Activated T-cell treated with anti-CD3 and anti-CD28 coated beads, Interleukin-2, amount 50 U/mL, for 24 hours (primary cell): ENCODE results near the gene GNB2.
"Not testable (repeated sequence)": the region's sequence is repeated elsewhere in the genome, so short reads cannot be mapped to it uniquely, and the experiment has no call there.

ENCODE experiments used
- DNase-seq: peaks from one replicate; pipeline ENCODE4 v3.0.0-alpha.2; 2020
- H3K27ac Mint-ChIP-seq: 2 replicates; pipeline ENCODE4 v1.8.0; 2020; ENCODE audit warnings: mild to moderate bottlenecking, mixed read lengths
- H3K27me3 Mint-ChIP-seq: 2 replicates; pipeline ENCODE4 v1.8.0; 2020; ENCODE audit warnings: mixed read lengths
- H3K36me3 Mint-ChIP-seq: 2 replicates; pipeline ENCODE4 v1.8.0; 2020; ENCODE audit warnings: low read depth, mixed read lengths
- H3K4me1 Mint-ChIP-seq: 2 replicates; pipeline ENCODE4 v1.8.0; 2020; ENCODE audit warnings: low read depth, mixed read lengths
- H3K4me3 Mint-ChIP-seq: 2 replicates; pipeline ENCODE4 v1.8.0; 2020; ENCODE audit warnings: mild to moderate bottlenecking, moderate library complexity, mixed read lengths
- H3K9me3 Mint-ChIP-seq: 2 replicates; pipeline ENCODE4 v1.8.0; 2020; ENCODE audit warnings: mixed read lengths

GNB2 gene

DNA sequence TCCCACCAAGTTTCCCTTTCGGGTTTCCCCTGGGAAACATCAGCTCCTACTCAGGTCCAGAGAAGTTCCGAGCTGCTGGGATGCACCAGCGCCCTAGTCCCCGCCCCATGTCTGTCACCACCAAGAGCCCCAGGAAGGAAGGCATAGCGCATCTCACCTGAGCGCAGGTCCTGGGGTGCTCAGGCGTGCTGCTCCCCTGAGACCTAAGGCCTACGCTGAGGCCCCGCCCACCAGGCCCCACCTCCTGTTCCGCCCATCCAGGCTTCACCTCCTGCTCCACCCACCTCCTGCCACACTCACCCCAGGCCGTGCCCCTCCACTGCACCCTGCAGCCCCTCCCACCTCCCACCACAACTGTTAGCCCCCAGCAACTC, 31.0 kb upstream of the GNB2 start:
- H3K36me3 Mint-ChIP-seq, result no peaks in the 10 kb centered on the region
- no peaks in the 10 kb centered on the region for H3K9me3 Mint-ChIP-seq
- H3K27me3 Mint-ChIP-seq, result peaks cover 4% of the 10 kb centered on the region
- H3K4me1 Mint-ChIP-seq, result no peaks in the 10 kb centered on the region
- no peak overlapping the region for H3K4me3 Mint-ChIP-seq
- DNase-seq, result peak; percentile 46
- H3K27ac Mint-ChIP-seq, result no peak overlapping the region

DNA sequence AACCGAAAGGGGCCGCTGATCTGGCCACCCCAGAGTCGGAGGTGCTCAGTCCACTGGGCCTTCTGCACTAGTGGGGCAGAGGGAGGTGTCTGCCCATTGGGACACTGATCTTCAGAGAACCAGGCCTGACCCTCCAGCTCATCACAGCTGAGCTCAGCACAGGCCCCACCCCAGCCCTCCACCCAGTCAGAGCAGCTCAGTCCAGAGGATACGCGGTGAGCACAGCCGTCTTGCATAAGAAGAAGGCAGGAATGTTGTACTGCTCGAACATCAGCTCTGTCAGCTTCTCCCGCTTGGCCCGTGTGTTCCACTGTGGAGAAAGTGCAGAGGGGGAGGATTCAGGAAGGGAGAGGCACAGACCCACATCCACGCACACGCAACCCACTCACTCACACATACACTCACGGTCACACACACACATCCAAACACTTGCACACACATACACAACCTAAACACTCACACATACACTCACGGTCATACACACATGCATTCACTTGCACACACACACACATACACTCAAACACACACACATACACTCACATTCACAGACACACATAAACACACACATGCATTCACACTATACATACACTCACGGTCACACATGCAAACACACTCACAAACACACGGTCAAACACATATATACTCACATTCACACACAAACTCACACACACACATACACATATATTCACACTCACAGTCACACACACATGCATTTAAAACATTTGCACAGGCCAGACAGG, 23.5 kb upstream of the GNB2 start:
- peaks cover 1% of the 10 kb centered on the region for H3K4me1 Mint-ChIP-seq
- DNase-seq, result no peak
- H3K27ac Mint-ChIP-seq, result no peak overlapping the region
- no peaks in the 10 kb centered on the region for H3K9me3 Mint-ChIP-seq
- H3K27me3 Mint-ChIP-seq, result peaks cover 29% of the 10 kb centered on the region
- H3K36me3 Mint-ChIP-seq, result no peaks in the 10 kb centered on the region
- H3K4me3 Mint-ChIP-seq, result no peak overlapping the region

DNA sequence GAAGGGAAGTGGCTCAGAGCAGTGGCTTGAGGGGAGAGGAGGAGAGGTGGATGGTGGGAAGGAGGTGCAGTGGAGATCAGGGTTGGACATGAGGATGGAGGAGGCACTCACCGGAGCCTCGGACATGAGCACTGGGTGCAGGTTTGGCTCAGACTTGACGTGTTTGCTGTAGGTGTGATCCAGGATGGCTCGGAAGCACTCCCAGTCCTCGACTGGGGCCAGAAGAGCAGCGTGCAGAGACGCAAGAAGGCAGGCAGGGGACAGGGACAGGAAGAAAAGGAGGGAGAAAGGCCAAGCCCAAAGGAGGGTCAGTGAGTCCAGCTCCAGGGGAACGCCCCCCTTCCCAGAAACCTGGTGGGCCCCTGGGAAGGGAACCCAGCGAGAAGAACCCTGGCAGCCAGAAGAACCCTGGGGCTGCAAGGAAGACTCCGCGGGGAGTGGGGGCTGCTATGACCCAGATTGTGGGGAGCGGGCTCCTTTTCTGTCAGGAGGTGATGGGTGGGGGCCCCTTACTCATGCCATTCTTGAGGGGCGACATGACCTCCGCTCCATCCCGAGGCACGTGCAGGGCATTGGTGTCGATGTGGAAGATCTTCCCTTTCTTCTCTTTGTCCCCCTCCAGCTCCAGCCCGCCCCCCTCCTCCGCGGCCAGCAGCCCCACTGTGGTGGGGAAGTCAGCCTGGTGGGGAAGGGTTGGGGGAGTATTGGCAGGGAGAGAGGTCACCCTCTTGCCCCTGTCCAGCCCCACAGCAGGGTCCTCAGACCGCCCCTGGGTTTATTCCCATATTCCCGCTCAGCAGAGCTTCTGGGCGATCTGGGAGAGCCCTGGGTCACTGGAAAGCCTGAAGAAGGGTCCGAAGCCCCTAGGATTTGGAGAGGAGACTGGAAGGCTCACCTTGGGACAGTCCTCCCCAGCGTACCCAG, 18.4 kb upstream of the GNB2 start:
- H3K4me1 Mint-ChIP-seq, result peaks cover 3% of the 10 kb centered on the region
- peaks cover 57% of the 10 kb centered on the region for H3K27me3 Mint-ChIP-seq
- no peaks in the 10 kb centered on the region for H3K36me3 Mint-ChIP-seq
- no peak overlapping the region for H3K27ac Mint-ChIP-seq
- no peak overlapping the region for H3K4me3 Mint-ChIP-seq
- no peak for DNase-seq
- no peaks in the 10 kb centered on the region for H3K9me3 Mint-ChIP-seq

DNA sequence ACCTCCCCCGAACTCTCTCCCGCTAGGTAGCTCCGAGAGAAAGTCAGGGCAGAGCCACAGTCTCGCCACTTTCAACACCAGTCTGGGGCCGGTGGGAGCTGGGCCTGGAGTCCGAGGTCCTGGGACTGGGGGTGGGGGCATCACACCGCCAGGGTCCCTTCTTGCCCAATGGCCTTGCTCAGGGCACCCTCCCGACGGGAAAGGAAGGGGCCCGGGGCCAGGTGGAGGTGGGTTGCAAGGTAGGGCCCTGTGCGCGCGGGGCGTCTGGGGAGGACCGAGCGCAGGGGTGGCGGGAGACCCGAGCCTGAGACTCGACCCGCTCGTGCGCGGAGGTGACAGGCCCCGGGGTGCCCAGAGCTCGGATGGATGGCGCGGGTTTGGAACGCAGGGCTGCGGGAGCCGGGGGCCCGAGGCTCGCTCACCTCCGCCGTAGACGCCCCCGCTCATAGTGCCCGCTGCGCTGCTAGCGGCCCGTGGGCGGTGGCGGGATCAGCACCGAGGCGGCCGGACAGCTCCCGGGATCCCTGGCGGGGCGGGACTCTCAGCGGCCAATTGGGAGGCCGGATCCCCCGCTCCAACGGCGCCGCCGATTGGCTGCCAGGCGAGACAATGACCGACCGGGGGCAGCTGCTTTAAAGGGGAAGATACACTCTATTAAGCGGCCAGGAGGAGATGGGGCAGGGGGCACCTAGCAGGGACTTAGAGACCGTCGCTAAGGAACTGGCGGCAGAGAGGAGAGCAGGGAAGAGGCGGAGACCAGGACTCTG, 17.4 kb upstream of the GNB2 start, which contains the start of gene ACTL6B:
Gene ACTL6B (minus strand): TSS at position 541 of the 767 bp plus-strand sequence. CDS start 94 bp downstream, at position 447.
- Mint-ChIP-seq H3K4me3 (no peak within 1 kb of the TSS), H3K9me3 (no peaks in the 10 kb centered on the region), H3K4me1 (peaks cover 3% of the 10 kb centered on the region), H3K27ac (no peak within 1 kb of the TSS), H3K27me3 (peaks cover 54% of the 10 kb centered on the region), H3K36me3 (no peaks in the 10 kb centered on the region)
- DNase-seq, result peak; percentile 74

DNA sequence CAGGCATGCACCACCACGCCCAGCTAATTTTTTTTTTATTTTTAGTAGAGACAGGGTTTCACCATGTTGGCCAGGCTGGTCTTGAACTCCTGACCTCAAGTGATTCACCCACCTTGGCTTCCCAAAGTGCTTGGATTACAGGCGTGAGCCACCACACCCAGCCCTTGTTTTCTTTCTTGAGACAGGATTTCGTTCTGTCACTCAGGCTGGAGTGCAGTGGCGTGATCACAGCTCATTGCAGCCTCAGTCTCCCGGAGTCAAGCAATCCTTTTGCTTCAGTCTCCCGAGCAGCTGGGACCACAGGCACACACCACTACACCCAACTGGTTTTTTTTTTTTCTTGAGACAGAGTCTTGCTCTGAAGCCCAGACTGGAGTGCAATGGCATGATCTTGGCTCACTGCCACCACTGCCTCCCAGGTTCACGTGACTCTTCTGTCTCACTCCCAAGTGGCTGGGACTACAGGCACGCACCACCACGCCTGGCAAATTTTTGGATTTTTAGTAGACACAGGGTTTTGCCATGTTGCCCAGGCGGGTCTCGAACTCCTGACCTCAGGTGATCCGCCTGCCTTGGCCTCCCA, 11.3 kb upstream of the GNB2 start:
- not testable (repeated sequence) for H3K4me3 Mint-ChIP-seq, DNase-seq, H3K4me1 Mint-ChIP-seq, H3K9me3 Mint-ChIP-seq, H3K36me3 Mint-ChIP-seq, H3K27ac Mint-ChIP-seq
- H3K27me3 Mint-ChIP-seq, result peaks cover 24% of the 10 kb centered on the region

DNA sequence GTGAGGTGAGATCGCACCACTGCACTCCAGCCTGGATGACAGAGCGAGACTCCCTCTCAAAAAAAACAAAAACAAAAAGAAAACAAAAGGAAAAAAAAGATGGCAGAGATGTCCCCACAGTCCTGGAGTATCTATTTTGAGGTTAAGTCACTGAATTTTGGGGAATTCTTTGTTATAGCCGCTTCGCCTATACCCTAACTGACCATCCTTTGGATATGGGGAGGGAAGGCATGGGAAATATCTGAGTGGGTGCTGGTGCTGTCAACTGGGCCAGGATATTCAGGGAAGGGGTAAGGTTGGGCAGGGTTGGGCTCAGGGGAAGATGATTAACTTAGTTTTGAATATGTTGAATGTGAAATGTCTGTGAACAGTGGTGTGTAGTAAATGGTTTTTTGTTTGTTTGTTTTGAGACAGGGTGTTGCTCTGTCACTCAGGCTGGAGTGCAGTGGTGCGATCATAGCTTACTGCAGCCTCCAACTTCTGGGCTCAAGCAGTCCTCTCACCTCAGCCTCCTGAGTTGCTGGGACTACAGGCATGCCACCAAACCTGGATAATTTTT, 8.3 kb upstream of the GNB2 start:
- H3K9me3 Mint-ChIP-seq, result no peaks in the 10 kb centered on the region
- H3K27me3 Mint-ChIP-seq, result peaks cover 2% of the 10 kb centered on the region
- H3K4me1 Mint-ChIP-seq, result no peaks in the 10 kb centered on the region
- no peak for DNase-seq
- H3K36me3 Mint-ChIP-seq, result no peaks in the 10 kb centered on the region
- no peak overlapping the region for H3K4me3 Mint-ChIP-seq
- no peak overlapping the region for H3K27ac Mint-ChIP-seq

DNA sequence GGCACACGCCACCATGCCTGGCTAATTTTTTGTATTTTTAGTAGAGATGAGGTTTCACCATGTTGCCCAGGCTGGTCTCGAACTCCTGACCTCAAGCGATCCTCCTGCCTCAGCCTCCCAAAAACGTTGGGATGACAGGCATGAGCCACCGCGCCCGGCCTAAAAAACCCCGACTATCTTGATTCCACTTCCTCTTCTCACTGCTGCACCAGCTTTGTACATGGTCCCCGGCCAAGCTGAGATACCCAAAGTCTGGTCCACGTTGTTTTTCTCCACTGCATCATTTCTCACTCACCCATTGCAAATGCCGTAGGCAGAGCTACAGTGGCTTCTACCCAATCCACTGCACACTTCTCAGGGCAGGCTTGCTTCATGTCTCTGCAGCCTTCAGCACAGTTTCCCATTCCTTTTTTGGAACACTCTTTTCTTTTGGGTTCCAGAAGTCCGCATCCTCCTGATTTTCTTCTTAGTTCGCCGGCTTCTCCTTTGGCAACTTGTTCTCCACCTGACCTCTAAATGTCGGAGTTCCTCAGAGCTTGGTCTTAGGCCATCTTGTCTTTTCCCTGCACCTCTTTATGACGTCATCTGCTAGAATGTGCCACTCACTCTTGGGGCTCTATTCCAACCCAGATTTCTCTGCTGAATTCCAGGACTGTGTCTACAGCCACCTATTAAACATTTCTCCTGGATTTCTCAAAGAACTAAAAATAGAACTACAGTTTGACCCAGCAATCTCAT, 6.0 kb upstream of the GNB2 start:
- H3K36me3 Mint-ChIP-seq, result no peaks in the 10 kb centered on the region
- no peak overlapping the region for H3K4me3 Mint-ChIP-seq
- H3K27me3 Mint-ChIP-seq, result no peaks in the 10 kb centered on the region
- no peak overlapping the region for H3K27ac Mint-ChIP-seq
- H3K4me1 Mint-ChIP-seq, result peaks cover under 1% of the 10 kb centered on the region
- DNase-seq, result no peak
- H3K9me3 Mint-ChIP-seq, result no peaks in the 10 kb centered on the region

DNA sequence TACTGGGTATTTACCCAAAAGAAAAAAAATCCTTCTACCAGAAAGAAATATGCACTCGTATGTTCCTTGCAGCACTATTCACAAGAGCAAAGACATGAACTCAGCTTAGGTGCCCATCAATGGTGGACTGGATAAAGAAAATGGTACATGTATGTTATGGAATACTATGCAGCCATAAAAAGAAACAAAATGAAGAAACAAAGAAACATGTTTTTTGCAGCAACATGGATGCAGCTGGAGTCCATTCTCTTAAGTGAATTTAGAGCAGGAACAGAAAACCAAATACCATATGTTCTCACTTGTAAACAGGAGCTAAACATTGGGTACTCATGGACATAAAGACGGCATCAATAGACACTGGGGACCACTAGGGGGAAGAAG, 5.5 kb upstream of the GNB2 start:
- DNase-seq, result no peak
- no peak overlapping the region for H3K4me3 Mint-ChIP-seq
- H3K4me1 Mint-ChIP-seq, result peaks cover 3% of the 10 kb centered on the region
- no peaks in the 10 kb centered on the region for H3K9me3 Mint-ChIP-seq
- no peaks in the 10 kb centered on the region for H3K27me3 Mint-ChIP-seq
- no peaks in the 10 kb centered on the region for H3K36me3 Mint-ChIP-seq
- H3K27ac Mint-ChIP-seq, result no peak overlapping the region

DNA sequence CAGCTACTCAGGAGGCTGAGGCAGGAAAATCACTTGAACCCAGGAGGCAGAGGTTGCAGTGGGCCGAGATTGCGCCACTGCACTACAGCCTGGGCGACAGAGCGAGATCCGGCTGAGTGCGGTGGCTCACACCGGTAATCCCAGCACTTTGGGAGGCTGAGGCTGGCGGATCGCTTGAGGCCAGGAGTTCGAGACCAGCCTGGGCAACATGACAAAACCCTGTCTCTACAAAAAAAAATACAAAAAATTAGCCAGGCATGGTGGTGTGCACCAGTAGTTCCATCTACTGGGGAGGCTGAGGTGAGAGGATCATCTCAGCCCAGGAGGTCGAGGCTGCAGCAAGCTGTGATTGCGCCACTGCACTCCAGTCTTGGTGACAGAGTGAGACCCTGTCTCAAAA, 4.4 kb upstream of the GNB2 start:
- not testable (repeated sequence) for H3K9me3 Mint-ChIP-seq, H3K4me3 Mint-ChIP-seq, H3K36me3 Mint-ChIP-seq, H3K4me1 Mint-ChIP-seq, DNase-seq, H3K27ac Mint-ChIP-seq, H3K27me3 Mint-ChIP-seq

DNA sequence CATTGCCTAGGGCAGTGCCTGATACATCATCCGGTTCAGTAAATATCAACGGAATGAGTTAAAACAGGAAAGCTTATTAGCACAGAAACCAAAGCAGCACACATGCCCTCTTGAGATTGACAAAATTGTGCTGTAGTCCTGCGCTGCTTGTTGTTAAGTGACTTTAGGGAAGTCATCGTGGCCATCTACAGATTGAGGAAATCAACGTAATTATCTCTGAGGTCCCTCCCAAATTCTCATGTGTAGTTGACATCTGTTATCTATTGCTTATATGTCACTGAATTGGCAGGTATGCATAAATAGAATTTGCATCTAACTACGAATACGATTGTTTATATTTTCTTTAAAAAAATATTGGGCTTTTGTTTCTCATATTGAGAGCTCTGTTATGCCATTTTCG, 3.5 kb upstream of the GNB2 start:
- Mint-ChIP-seq H3K27ac (no peak overlapping the region), H3K27me3 (no peaks in the 10 kb centered on the region), H3K4me3 (no peak overlapping the region), H3K36me3 (peaks cover 10% of the 10 kb centered on the region), H3K4me1 (peaks cover 4% of the 10 kb centered on the region), H3K9me3 (no peaks in the 10 kb centered on the region)
- no peak for DNase-seq

DNA sequence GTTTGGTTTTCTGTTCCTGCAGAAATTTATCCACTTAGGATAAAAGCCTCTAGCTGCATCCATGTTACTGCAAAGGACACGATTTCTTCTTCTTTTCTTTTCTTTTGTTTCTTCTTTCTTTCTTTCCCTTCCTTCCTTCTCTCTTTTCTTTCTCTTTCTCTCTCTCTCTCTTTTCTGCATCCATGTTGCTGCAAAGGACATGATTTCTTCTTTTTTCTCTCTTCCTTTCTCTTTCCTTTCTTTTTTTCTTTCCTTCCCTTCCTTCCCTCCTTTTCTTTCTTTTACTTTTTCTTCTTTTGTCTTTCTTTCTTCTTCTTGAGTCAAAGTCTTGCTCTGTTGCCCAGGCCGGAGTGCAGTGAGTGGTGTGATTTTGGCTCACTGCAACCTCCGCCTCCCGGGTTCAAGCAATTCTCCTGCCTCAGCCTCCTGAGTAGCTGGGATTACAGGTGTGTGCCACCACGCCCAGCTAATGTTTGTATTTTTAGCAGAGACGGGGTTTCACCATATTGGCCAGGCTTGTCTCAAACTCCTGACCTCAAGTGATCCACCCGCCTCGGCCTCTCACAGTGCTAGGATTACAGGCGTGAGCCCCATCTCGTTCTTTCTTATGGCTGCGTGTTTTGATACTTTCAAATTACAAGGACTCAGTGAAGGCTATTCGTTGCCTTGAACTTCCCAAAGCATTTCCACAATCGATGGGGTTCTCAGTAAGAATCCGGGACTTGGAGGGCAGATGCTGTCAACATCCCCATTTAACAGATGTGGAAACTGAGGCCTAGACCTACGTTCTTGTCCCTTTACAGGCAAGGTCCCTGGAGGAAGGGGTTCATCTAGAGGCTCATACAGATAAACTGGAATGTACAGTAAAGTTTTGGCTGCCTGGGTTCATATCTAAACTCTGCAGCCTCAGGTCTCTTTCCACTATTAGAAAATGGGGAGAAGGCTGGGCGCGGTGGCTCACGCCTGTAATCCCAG, 1.9 kb upstream of the GNB2 start:
- no peaks in the 10 kb centered on the region for H3K9me3 Mint-ChIP-seq
- no peaks in the 10 kb centered on the region for H3K27me3 Mint-ChIP-seq
- H3K4me3 Mint-ChIP-seq, result no peak overlapping the region

DNA sequence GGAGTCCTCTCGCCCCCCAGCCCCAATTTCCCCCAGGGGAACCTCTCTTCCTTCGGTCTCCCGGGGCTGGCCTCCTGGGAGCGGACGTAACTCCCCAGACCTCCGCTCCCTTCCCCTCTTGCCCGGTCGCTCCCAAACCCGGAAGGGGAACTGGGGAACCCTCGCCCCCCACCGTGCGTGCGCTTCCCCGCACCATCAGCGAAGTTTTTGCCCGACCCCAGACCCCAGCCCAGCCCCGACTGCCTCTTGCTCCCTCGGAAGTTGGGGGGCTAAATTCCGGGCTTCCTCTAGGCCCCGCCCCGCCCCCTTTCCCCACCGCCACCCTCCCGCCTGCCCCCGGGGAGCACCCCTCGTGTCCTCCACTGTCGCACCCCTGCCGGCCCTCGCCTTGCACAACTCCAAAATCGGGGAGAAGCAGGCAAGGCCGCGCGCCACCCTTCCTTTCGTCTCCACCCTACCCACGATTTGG, 436 bp downstream of the GNB2 start:
- H3K9me3 Mint-ChIP-seq, result no peaks in the 10 kb centered on the region
- H3K4me1 Mint-ChIP-seq, result peaks cover 19% of the 10 kb centered on the region
- peak overlapping the region; percentile 94 for H3K27ac Mint-ChIP-seq
- peaks cover 34% of the 10 kb centered on the region for H3K36me3 Mint-ChIP-seq
- peak overlapping the region; percentile 96 for H3K4me3 Mint-ChIP-seq
- no peaks in the 10 kb centered on the region for H3K27me3 Mint-ChIP-seq
- DNase-seq, result no peak

More for the DNA sequence above, 1.9 kb upstream of the GNB2 start:
- H3K36me3 Mint-ChIP-seq, result peaks cover 16% of the 10 kb centered on the region
- no peak overlapping the region for H3K27ac Mint-ChIP-seq
- peaks cover 8% of the 10 kb centered on the region for H3K4me1 Mint-ChIP-seq
- no peak for DNase-seq
